Effector memory CD4-positive, alpha-beta T cell (primary cell): ENCODE results near the gene MYOF.
"Not testable (repeated sequence)": the region's sequence is repeated elsewhere in the genome, so short reads cannot be mapped to it uniquely, and the experiment has no call there.

Experiments
- DNase-seq, 3 donors: peaks; one replicate each; pipeline ENCODE4 v3.0.0-alpha.2; 2020
- H3K27ac ChIP-seq: 2 replicates; pipeline ENCODE4 v1.7.0; 2013; ENCODE audit warnings: mild to moderate bottlenecking, low read length, moderate library complexity; ENCODE audit not compliant: insufficient read depth, poor library complexity, severe bottlenecking
- H3K27me3 ChIP-seq: replicated peaks from 2 replicates; pipeline ENCODE4 v1.7.0; 2013; ENCODE audit warnings: mild to moderate bottlenecking, low read length; ENCODE audit not compliant: insufficient read depth, control insufficient read depth, poor library complexity, severe bottlenecking
- H3K36me3 ChIP-seq: 2 replicates; pipeline ENCODE4 v1.7.0; 2013; ENCODE audit warnings: mild to moderate bottlenecking, low read length, moderate library complexity; ENCODE audit not compliant: control insufficient read depth, insufficient read depth
- H3K4me1 ChIP-seq: 2 replicates; pipeline ENCODE4 v1.7.0; 2013; ENCODE audit warnings: low read length, mild to moderate bottlenecking; ENCODE audit not compliant: control insufficient read depth, insufficient read depth, poor library complexity, severe bottlenecking
- H3K4me3 ChIP-seq: 2 replicates; pipeline ENCODE4 v1.7.0; 2013; ENCODE audit warnings: low read length, low read depth, mild to moderate bottlenecking; ENCODE audit not compliant: insufficient read depth, poor library complexity, severe bottlenecking
- H3K9me3 ChIP-seq: 2 replicates; pipeline ENCODE4 v1.7.0; 2013; ENCODE audit warnings: mild to moderate bottlenecking, low read length, moderate library complexity; ENCODE audit not compliant: control insufficient read depth

MYOF gene

GRCh38 chr10:93288679-93289634 lies 193.2 kb downstream of the MYOF start:
- Histone ChIP-seq H3K4me1 (no peaks in the 10 kb centered on the region), H3K9me3 (no peaks in the 10 kb centered on the region), H3K27me3 (no peaks in the 10 kb centered on the region), H3K4me3 (no peak overlapping the region), H3K36me3 (no peaks in the 10 kb centered on the region), H3K27ac (no peak overlapping the region)
- peak; percentile 2 to 31 (median 9) for DNase-seq

GRCh38 chr10:93287775-93288174 lies 194.4 kb downstream of the MYOF start:
- no peak for DNase-seq

GRCh38 chr10:93284246-93284645 lies 197.9 kb downstream of the MYOF start:
- not testable (repeated sequence) for DNase-seq, H3K27ac ChIP-seq, H3K4me3 ChIP-seq

More at GRCh38 chr10:93287775-93288174, 194.4 kb downstream of the MYOF start:
- H3K27me3 ChIP-seq = no peaks in the 10 kb centered on the region
- H3K9me3 ChIP-seq = no peaks in the 10 kb centered on the region
- no peak overlapping the region for H3K27ac ChIP-seq
- no peak overlapping the region for H3K4me3 ChIP-seq
- no peaks in the 10 kb centered on the region for H3K4me1 ChIP-seq
- no peaks in the 10 kb centered on the region for H3K36me3 ChIP-seq

GRCh38 chr10:93281367-93281720 lies 200.8 kb downstream of the MYOF start:
- no peak for DNase-seq
- Histone ChIP-seq H3K9me3 (no peaks in the 10 kb centered on the region), H3K4me1 (no peaks in the 10 kb centered on the region), H3K27ac (no peak overlapping the region), H3K27me3 (no peaks in the 10 kb centered on the region), H3K4me3 (no peak overlapping the region), H3K36me3 (no peaks in the 10 kb centered on the region)

More at GRCh38 chr10:93284246-93284645, 197.9 kb downstream of the MYOF start:
- not testable (repeated sequence) for H3K9me3 ChIP-seq, H3K27me3 ChIP-seq, H3K36me3 ChIP-seq, H3K4me1 ChIP-seq

GRCh38 chr10:93280699-93281366 lies 201.3 kb downstream of the MYOF start:
- no peak overlapping the region for H3K4me3 ChIP-seq
- no peak overlapping the region for H3K27ac ChIP-seq
- H3K4me1 ChIP-seq = no peaks in the 10 kb centered on the region
- DNase-seq = no peak
- H3K36me3 ChIP-seq = no peaks in the 10 kb centered on the region
- no peaks in the 10 kb centered on the region for H3K27me3 ChIP-seq
- H3K9me3 ChIP-seq = no peaks in the 10 kb centered on the region

- Histone ChIP-seq H3K27ac (no peak overlapping the region), H3K4me3 (no peak overlapping the region), H3K27me3 (no peaks in the 10 kb centered on the region), H3K4me1 (no peaks in the 10 kb centered on the region), H3K36me3 (no peaks in the 10 kb centered on the region), H3K9me3 (no peaks in the 10 kb centered on the region)
- no peak for DNase-seq
These were observed 201.9 kb downstream of the MYOF start for GRCh38 chr10:93280121-93280698.

- Histone ChIP-seq H3K36me3 (no peaks in the 10 kb centered on the region), H3K27ac (no peak overlapping the region), H3K9me3 (no peaks in the 10 kb centered on the region), H3K4me3 (no peak overlapping the region), H3K27me3 (no peaks in the 10 kb centered on the region), H3K4me1 (no peaks in the 10 kb centered on the region)
- no peak for DNase-seq
These were observed 204.8 kb downstream of the MYOF start for GRCh38 chr10:93277360-93277759.

GRCh38 chr10:93274419-93274818 lies 207.7 kb downstream of the MYOF start:
- Histone ChIP-seq H3K36me3 (no peaks in the 10 kb centered on the region), H3K4me3 (no peak overlapping the region), H3K27me3 (no peaks in the 10 kb centered on the region), H3K9me3 (peaks cover 2% of the 10 kb centered on the region), H3K27ac (no peak overlapping the region), H3K4me1 (no peaks in the 10 kb centered on the region)
- DNase-seq = no peak

GRCh38 chr10:93272884-93273675 lies 209.1 kb downstream of the MYOF start:
- no peaks in the 10 kb centered on the region for H3K36me3 ChIP-seq
- no peak overlapping the region for H3K27ac ChIP-seq
- no peak overlapping the region for H3K4me3 ChIP-seq
- no peaks in the 10 kb centered on the region for H3K27me3 ChIP-seq
- H3K4me1 ChIP-seq = no peaks in the 10 kb centered on the region
- peaks cover 2% of the 10 kb centered on the region for H3K9me3 ChIP-seq
- no peak for DNase-seq
